GM19438 (cell line): Measurements from ENCODE around the gene PNMA6E.
"Not testable (repeated sequence)": the region's sequence is repeated elsewhere in the genome, so short reads cannot be mapped to it uniquely, and the experiment has no call there.

Source experiments
- ATAC-seq: cut with Tn5 transposase; IDR thresholded peaks from one replicate; pipeline ENCODE4 v1.9.1; 2021; ENCODE audit warnings: low read depth; ENCODE audit not compliant: unreplicated experiment

Gene PNMA6E

DNA sequence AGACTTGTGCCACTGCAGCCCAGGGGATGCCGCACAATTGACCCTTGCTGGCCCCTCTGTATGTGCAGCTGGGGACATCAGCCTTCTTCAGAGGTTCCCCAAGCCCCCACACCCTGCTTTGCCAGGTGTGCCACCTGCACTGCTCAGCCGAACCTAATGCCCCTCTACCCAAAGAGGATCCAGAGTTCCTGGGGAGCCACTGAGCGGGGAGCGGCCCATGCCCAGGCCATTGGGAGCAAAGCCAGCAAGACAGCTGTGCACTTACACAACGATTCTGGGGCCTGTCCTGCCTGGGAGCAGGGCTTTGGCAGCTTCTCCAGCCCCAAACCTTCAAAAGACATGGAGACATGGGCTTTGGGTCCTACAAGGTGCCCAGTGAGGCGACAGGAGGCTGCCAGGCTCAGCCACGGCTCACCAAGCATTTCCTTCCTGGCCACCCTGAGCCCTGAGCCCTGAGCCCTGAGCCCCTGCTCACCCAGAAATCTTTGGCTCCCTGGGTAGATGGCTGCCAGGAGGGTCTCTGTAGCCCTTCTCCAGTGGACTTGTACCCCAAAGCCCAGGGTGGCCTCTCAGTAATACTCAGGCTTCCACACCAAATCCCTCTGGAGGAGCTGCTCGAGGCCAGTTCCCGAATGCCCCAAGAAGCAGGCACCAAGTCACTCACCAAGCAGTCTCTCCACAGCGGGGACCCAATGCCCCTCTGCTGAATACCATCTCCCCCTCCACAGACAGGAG, 13.0 kb downstream of the PNMA6E start:
- ATAC-seq, result no peak

- ATAC-seq, result no peak
Measured at GRCh38 chrX:153387345-153387744, 13.8 kb downstream of the PNMA6E start.

DNA sequence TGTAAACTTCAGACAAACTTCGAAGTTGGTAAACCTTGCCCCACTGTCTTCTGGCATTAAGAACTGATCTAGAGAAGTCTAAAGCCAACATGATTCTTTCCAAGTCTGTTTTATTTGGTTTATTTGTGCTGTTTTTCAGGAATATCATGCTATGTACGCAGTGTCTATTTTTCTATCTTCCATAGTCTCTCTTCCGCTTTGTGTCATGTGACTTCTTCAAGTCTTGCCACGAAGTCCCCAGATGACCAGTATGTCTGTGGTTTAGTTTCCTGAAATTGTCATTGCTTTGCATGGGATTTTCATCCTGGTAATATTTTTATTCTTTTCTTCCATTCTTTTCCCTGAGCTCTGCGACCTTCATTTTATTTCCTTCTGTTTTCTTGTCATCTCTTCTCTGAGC, 15.1 kb downstream of the PNMA6E start:
- no peak for ATAC-seq

DNA sequence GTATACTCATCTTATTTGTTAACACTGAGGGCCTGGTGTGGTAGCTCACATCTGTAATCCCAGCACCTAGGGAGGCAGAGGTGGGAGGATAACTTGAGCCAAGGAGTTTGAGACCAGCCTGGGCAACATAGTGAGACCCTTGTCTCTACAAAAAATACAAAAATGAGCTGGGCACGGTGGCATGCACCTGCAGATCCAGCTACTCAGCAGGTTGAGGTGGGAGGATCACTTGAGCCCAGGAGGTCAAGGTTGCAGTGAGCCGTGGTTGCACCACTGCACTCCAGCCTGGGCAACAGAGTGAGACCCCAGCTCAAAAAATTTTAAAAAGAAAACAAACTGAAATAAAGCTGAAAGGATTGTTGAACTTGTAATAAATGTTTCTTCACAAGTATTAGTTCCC, 16.2 kb downstream of the PNMA6E start:
- ATAC-seq, result not testable (repeated sequence)

DNA sequence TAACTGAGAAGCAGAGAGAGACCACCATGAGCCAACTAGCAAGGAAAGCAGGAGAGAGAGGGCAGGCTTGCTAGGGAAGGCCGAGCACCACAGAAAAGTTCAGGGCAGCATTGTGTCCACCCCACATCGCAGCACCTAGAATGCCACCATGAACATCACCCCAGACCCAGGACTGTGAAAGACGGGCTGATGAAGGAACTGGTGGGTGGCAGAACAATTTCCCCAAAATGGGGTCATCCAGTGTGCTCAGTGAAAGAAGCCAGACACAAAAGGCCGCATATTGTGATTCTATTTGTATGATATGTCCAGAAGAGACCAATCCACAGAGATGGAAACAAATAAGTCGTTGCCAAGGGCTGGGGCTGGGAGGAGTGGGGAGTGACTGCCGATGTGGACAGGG, 16.8 kb downstream of the PNMA6E start:
- ATAC-seq, result no peak

DNA sequence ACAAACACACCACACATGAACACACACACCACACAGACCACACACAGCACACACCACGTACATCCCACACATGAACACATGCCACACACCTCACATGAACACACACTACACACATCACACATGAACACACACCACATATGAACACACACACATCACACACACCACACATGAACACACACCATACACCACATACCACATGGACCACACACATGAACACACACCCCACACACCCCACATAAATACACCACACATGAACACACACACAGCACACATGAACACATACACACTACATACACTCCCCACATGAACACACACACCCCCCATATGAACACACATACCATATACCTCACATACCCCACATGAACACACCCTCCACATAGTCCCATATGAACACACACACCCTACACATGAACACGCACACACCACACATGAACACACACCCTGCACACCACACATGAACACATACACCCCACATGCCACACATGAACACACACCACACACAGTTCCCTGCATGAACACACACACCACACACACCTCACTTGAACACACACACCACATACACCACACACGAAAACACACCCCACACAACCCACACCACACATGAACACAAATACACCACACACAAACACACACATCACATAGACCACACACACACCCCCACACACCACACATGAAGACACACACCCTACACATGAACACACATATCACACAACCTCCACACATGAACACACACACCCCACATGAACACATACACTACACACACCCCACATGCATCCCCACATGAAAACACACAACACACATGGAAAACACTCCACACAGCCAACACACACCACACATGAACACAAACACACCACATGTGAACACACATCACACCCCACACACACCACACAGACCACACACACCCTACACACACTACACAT, 18.3 kb downstream of the PNMA6E start:
- no peak for ATAC-seq

DNA sequence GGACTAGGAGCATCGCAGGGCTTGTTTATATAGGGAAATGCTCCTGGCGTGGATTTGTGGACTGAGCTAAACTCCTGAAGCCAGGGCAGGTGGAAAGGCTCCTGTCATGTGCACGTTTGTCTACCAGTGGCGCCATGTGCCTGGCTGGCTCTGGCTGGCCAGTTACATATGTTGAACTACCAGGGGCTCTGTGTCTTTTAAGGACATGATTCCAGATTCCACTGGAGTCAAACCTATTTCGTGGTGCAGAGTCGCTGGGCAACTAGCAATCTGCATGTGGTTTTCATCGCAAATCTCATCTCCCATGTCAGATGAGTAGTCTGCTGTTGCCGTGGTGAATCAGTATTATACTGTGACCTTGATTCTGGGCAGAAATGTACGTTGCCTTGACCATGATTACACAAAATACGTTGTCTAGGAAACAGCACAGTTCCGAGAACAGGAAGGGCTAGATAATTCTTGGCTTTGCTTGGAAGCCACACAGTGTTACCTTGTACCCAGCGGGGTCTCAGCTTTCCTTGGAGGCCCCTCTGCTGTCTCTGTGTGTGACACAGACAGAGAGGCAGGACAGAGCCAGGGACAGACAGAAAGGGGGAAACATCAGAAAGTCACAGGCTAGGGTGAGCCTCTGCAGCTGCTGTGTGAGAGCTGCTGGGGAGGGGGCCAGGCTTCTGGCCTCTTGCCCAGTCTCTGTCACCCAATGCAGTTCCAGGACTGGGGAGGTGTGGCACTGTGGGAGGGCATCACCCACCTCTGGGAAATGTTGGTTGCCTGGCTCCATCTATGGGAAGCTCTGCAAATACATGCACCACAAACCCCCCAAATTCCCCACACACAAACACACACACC, 19.2 kb downstream of the PNMA6E start:
- ATAC-seq, result no peak

GRCh38 chrX:153380691-153381090, 20.5 kb downstream of the PNMA6E start:
- ATAC-seq, result no peak

- ATAC-seq, result no peak
Measured at GRCh38 chrX:153379971-153380581, 21.1 kb downstream of the PNMA6E start.

DNA sequence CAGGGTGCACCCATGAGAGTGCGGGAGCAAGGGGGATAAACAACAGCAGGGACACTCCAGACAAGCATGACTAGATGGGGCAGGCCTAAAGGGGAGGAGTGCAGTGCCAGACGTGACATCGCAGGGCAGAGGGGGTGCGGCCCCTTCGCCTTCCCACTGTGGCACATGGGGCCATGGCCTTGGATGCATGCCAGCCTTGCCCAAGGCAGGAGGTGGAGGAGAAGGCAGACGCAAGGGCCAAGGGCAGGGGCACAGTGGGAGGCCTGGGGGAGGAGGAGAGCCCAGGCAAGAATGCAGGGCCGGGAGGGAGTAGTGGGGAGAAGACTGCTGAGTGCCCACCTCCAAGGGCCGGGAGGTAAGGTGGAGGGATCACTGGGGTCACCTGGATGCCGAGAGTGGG, 21.6 kb downstream of the PNMA6E start:
- no peak for ATAC-seq

- ATAC-seq, result no peak
Measured at GRCh38 chrX:153378607-153379006, 22.5 kb downstream of the PNMA6E start.

DNA sequence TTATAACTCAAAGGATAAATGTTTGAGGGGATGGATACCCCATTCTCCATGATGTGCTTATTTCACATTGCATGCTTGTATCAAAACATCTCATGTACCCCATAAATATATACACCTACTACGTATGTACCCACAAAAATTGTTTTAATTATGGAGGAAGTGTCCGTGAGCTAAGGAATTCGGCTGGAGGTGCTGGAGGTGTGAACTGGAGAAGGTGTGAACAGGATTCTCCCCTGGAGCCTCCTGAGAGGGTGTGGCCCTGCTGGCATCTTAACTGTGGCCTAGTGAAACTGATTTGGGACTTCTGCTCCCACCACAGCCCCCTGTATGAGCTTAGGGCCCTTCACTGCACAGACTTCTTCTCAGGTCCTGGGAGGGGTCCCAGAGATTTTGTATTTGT, 23.4 kb downstream of the PNMA6E start:
- no peak for ATAC-seq

GRCh38 chrX:153375571-153375970, 25.6 kb downstream of the PNMA6E start:
- ATAC-seq, result no peak

DNA sequence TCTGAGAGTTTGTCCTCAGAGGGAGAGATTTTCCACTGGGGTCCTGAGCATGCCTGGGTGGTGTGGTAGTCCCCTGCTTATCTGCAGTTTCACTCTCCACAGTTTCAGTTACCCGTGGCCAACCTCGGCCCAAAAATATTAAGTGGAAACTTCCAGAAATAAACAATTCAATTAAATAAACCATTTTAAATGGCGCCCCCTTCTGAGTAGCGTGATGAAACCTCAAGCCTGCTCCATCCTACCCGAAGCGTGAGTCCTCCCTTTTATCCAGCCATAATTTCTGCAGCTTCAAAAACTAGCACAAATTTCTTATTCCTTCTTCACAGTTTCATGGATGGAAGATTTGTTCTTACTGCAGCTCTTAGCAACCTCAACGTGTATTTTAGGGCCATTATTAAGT, 26.7 kb downstream of the PNMA6E start:
- no peak for ATAC-seq

GRCh38 chrX:153372949-153373348, 28.2 kb downstream of the PNMA6E start:
- no peak for ATAC-seq

- ATAC-seq, result no peak
Measured at GRCh38 chrX:153371256-153371655, 29.9 kb downstream of the PNMA6E start.

- ATAC-seq, result no peak
Measured at GRCh38 chrX:153370293-153371055, 30.7 kb downstream of the PNMA6E start.

- no peak for ATAC-seq
Measured at GRCh38 chrX:153366878-153367538, 34.1 kb downstream of the PNMA6E start.

GRCh38 chrX:153366119-153366518, 35.0 kb downstream of the PNMA6E start:
- no peak for ATAC-seq
